Measurements from ENCODE around the gene ARHGAP25. TPM values are rescaled to one million over a fixed set of nuclear protein-coding genes. Genes with fewer than 3 reads are reported as not detected.

ARHGAP25 gene
- total and polyA plus RNA-seq, 10 of the 15 experiments (the other 5 are each of a cell fraction or from before 2014, with no cell fraction given) = 0.15 to 1.0 (median 0.46) TPM

DNA sequence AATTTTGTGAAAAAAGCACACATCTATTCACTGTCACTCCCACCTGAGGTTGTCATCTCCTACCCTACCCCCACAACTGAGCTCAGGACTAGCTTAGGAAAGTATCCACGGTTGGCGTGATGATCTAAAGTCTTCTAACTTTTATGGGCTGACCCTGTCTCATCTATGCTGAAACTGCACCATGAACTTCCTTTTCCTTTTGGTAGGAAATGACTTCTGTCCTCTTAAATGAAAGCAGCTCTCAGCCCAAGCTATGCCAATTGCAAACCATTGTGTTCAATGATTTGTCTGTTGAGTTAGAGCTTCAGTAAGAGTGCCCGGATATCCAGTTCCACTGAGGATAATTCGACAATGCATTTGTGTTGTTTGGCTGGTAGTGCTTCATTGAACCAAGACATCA is 52.7 kb downstream of the ARHGAP25 start (continued):
- TF ChIP-seq, protein P1, sequence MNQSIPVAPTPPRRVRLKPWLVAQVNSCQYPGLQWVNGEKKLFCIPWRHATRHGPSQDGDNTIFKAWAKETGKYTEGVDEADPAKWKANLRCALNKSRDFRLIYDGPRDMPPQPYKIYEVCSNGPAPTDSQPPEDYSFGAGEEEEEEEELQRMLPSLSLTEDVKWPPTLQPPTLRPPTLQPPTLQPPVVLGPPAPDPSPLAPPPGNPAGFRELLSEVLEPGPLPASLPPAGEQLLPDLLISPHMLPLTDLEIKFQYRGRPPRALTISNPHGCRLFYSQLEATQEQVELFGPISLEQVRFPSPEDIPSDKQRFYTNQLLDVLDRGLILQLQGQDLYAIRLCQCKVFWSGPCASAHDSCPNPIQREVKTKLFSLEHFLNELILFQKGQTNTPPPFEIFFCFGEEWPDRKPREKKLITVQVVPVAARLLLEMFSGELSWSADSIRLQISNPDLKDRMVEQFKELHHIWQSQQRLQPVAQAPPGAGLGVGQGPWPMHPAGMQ (IDR thresholded peaks at IDR 0.05; ENCODE audit: borderline replicate concordance) = no peak
- TF ChIP-seq NRF1 (conservative IDR thresholded peaks at IDR 0.05; ENCODE audit: low read depth, low read length) (no peak), ZNF384 (IDR thresholded peaks at IDR 0.05; ENCODE audit: borderline replicate concordance, low read depth, low read length) (no peak)

DNA sequence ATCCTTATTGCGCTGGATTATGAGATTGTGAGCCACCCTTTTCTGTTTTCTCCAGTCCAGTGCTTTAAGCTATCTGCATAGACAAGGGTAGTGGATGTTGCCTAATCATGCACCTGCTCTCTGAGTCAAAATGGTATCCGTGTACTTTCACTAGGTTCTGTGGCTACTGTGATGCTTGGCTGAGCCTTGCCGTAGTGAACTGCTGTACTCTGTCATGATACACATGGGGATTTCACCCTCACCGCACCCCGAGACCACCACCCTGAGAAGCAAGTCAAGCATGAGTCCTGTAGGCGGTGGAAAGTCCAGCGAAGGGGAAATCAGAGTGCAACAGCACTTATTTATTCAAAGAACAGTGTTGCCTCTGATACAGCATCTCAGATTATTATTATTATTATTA is 55.0 kb downstream of the ARHGAP25 start:
- Histone ChIP-seq H3K36me3 (ENCODE audit: control insufficient read depth in 2 of 2, insufficient read depth in 2 of 2, low read length in 1 of 2) (no peaks in the 10 kb centered on the region), H3K27me3 (replicated peaks in 1 of 2; ENCODE audit: control insufficient read depth in 2 of 2, insufficient read depth in 2 of 2, low read length in 1 of 2) (peaks cover 5 to 7% of the 10 kb centered on the region in 2 experiments; a peak in 3 of 4 replicates), H3K4me1 (ENCODE audit: control insufficient read depth, insufficient read depth, low read length) (peaks cover 11% of the 10 kb centered on the region), H3K4me3 (no peak overlapping the region), H3K4me2 (ENCODE audit: control insufficient read depth, insufficient read depth) (no peak overlapping the region), H3K27ac (ENCODE audit: control insufficient read depth, insufficient read depth) (no peak overlapping the region), H3K79me2 (ENCODE audit: control insufficient read depth, insufficient read depth, low read length) (no peaks in the 10 kb centered on the region), H4K20me1 (ENCODE audit: control insufficient read depth, insufficient read depth) (no peaks in the 10 kb centered on the region), H2AFZ (ENCODE audit: control insufficient read depth, low read depth, low read length) (no peak overlapping the region), H3K9me3 (replicated peaks; ENCODE audit: control insufficient read depth, insufficient read depth, low read length) (peaks cover 3% of the 10 kb centered on the region), H3K9ac (ENCODE audit: control insufficient read depth, insufficient read depth, low read length) (no peak overlapping the region)
- no TSS peak for BruUV-seq (replicated peaks)
- ChIA-PET RAD21 (ENCODE audit: unreplicated experiment) (no interaction called here), SMC1A (ENCODE audit: uncharacterized antibody, unreplicated experiment) (interaction anchor here (0.6 to 1.1 kb wide), 2 partner anchors 54 to 297 kb away, joined by 3 read pairs; no protein-coding TSS in a partner anchor), POLR2A (no interaction called here), CTCF (interaction anchor here (2.6 kb wide), 1 partner anchor 9 kb away, joined by 6 read pairs; no protein-coding TSS in a partner anchor)
- peak; percentile 99 for ATAC-seq
- intact Hi-C loops (cut with micrococcal nuclease; ENCODE audit: unreplicated experiment) = loop anchor here (2.0 kb wide), 1 partner anchor 47 kb away; no protein-coding TSS in a partner anchor
- DNase-seq (ENCODE audit: low read depth, low spot score) = peak; percentile 97
- FAIRE-seq = peak; percentile 98
- in situ Hi-C loops (cut with MboI) = no loop called here
- 2% methylated on average over 7 of the region's 7 CpGs for WGBS (ENCODE audit: insufficient coverage, insufficient replicate concordance, low lambda C conversion rate, missing lambda C conversion rate)
- TF ChIP-seq, protein P2, sequence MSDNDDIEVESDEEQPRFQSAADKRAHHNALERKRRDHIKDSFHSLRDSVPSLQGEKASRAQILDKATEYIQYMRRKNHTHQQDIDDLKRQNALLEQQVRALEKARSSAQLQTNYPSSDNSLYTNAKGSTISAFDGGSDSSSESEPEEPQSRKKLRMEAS (IDR thresholded peaks at IDR 0.05; ENCODE audit: low read depth, low read length) = no peak
- peak; percentile 78 for TF ChIP-seq CREB1 (IDR thresholded peaks at IDR 0.05; ENCODE audit: low read depth)
- peak; percentile 61 for TF ChIP-seq RELA (IDR thresholded peaks at IDR 0.05; ENCODE audit: borderline replicate concordance, partially characterized antibody)
- TF ChIP-seq SMARCA5 (IDR thresholded peaks at IDR 0.05) = no peak
- peak; percentile 74 for TF ChIP-seq SKIL (IDR thresholded peaks at IDR 0.05; ENCODE audit: low read depth, poor library complexity, severe bottlenecking)
- peak; percentile 82 for TF ChIP-seq MEF2B (IDR thresholded peaks at IDR 0.05; ENCODE audit: partially characterized antibody, poor library complexity, severe bottlenecking)
- no peak for TF ChIP-seq SIN3A (IDR thresholded peaks at IDR 0.05; ENCODE audit: low read depth, low read length)
- TF ChIP-seq MEF2A (IDR thresholded peaks at IDR 0.05; ENCODE audit: insufficient read depth, low read depth, low read length) = peak; percentile 88
- TF ChIP-seq TCF12 (IDR thresholded peaks at IDR 0.05; ENCODE audit: low read depth, low read length) = peak; percentile 99
- TF ChIP-seq BHLHE40 (IDR thresholded peaks at IDR 0.05; ENCODE audit: borderline replicate concordance in 1 of 2, low read depth in 2 of 2, low read length in 1 of 2) = peak; percentile 71 to 86; a peak in 3 of 4 replicates
- TF ChIP-seq ATF2 (IDR thresholded peaks at IDR 0.05; ENCODE audit: low read length) = peak; percentile 99
- peak; percentile 92 for TF ChIP-seq NR2F1 (conservative IDR thresholded peaks at IDR 0.05)
- TF ChIP-seq TAF1 (IDR thresholded peaks at IDR 0.05; ENCODE audit: borderline replicate concordance, low read depth, low read length) = 0 out of 2 replicates have a peak, but pooled peaks have one; percentile 22
- peak; percentile 94 for TF ChIP-seq BCL11A (IDR thresholded peaks at IDR 0.05; ENCODE audit: low read depth, low read length)
- peak; percentile 91 for TF ChIP-seq CREM (IDR thresholded peaks at IDR 0.05; ENCODE audit: low read depth)

Data from GM12878 (cell line).